ENCODE measurements around the gene HES3.
A peak's percentile ranks its signal among the peaks of the same experiment; 100 is the strongest.

The HES3 gene

GRCh38 chr1:6246497-6247467 lies 2.8 kb downstream of the HES3 start:
- peak; percentile 77 to 80 for DNase-seq (ENCODE audit: low read depth in 2 of 2)
- TF ChIP-seq CTCF (IDR thresholded peaks at IDR 0.05; ENCODE audit: low read depth, low read length): peak; percentile 91
- no peak overlapping the region for H3K4me3 ChIP-seq (replicated peaks in 1 of 2; ENCODE audit: low read depth in 2 of 2, low read length in 2 of 2)

GRCh38 chr1:6247651-6248050 lies 3.7 kb downstream of the HES3 start:
- DNase-seq (ENCODE audit: low read depth in 2 of 2): no peak
- TF ChIP-seq CTCF (IDR thresholded peaks at IDR 0.05; ENCODE audit: low read depth, low read length): no peak
- no peak overlapping the region for H3K4me3 ChIP-seq (replicated peaks in 1 of 2; ENCODE audit: low read depth in 2 of 2, low read length in 2 of 2)

DNA sequence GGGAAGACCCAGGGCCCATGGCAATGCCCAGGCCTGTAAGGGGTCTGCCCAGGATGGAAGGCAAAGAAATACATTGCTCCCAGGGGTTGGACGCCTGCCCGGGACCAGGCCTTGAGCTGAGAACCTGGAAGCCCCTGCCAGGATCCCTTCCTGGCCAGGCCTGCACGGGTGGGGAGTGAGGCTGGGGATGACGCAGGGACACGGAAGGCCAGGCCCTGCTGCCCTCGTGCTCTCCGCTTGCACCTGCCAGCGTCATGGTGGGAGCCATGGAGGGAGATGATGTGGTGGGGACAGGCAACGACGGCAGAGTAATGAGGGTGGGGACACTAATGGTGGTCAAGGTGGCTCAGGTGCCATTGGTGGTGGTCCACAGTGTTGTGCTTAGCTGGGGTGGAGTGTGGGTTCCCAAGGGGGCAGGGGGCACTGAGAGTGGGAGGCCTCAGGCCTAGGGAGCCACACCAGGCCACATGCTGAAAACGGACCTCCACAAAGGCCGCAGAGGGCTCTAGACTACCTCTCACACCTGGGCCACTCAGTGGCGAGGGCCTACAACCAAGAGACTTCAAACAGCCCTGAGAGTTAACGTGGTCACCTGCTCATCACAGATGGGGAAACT lies 4.3 kb downstream of the HES3 start:
- no peak overlapping the region for H3K4me3 ChIP-seq (replicated peaks in 1 of 2; ENCODE audit: low read depth in 2 of 2, low read length in 2 of 2)
- DNase-seq (ENCODE audit: low read depth in 2 of 2): no peak
- TF ChIP-seq CTCF (IDR thresholded peaks at IDR 0.05; ENCODE audit: low read depth, low read length): no peak

DNA sequence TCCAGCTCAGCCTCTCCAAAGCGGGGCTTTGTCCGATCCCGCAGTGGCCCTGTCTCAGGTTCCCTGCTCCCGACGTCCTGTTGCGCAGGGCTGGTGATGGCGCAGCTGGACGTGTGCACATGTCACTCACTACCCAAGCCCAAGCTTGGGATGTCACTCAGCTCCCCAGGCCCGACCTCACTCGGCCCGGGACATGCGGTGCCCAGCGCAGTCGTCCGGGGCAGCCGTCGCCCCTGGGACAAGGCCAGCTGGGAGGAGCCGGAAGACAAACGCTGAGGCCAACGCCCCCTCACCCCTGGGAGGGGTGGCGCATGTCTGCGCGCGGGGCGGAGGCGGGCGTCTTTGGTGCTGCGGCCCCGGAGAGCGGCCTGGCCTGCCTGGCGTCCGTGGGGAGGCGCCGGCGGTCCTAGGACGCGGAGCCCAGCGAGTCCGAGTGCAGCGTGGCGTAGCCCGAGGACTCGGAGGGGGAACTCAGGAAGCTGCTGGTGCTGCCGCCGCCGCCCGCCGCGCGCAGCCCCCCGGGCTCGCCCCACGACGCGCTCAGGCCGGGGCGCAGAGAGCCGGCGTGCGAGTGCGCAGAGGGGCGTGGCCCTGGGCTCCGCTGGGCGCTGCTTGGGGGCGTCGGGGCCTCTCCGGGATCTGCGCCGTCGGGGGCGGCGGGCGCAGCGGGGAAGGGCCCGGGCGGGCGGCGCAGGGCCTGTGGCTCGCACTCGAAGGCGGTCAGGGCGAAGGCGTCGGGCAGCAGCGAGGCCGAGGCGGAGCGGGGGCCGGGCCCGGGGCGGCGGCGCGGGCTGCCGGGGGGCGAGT lies 5.2 kb downstream of the HES3 start:
- no peak for TF ChIP-seq CTCF (IDR thresholded peaks at IDR 0.05; ENCODE audit: low read depth, low read length)
- no peak overlapping the region for H3K4me3 ChIP-seq (replicated peaks in 1 of 2; ENCODE audit: low read depth in 2 of 2, low read length in 2 of 2)
- no peak for DNase-seq (ENCODE audit: low read depth in 2 of 2)

DNA sequence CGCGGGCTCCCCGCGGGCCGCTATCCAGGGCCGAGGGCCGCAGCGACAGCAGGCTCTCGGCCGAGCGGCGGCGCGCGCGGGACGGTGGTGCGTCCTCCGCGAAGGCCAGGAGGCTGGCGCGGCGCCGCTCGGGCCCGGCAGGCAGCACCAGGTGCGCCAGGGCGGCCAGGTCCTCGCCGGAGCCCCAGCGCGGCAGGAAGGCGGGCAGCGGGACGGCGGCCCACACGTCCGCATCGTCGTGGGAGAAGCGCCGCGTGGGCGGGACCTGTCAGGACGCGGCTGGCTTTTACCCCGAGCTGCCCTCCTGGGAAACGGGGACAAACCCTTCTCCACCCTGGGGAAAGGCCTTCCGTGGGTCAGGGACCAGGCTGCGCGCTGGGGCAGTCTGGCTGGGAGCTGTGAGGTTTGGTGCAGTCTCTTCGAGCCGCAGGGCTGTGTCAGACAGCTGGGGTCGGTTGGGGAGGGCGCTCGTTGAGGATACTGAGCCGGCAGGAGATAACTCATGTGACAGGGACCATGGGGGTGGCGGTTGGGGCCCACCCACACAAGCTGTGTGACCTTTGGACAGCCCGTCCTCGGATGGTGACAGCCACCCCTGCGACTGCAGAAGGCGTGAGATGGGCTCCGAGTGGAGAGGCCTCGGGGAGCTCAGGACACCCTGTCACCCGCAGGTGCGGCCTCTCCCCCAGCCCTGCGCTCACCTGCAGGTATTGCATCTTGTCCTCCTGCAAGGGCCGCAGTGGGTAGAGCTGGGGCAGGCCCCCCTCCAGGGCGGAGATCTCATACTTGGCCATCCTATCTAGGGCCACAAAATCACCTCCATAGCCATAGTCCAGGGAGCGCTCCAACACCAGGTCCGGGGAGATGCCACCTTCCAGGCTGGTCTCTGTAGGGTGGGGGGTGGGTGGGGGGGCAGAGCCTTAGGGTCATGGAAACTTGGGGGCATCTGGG lies 6.0 kb downstream of the HES3 start:
- no peak overlapping the region for H3K4me3 ChIP-seq (replicated peaks in 1 of 2; ENCODE audit: low read depth in 2 of 2, low read length in 2 of 2)
- DNase-seq (ENCODE audit: low read depth in 2 of 2): no peak
- TF ChIP-seq CTCF (IDR thresholded peaks at IDR 0.05; ENCODE audit: low read depth, low read length): no peak

DNA sequence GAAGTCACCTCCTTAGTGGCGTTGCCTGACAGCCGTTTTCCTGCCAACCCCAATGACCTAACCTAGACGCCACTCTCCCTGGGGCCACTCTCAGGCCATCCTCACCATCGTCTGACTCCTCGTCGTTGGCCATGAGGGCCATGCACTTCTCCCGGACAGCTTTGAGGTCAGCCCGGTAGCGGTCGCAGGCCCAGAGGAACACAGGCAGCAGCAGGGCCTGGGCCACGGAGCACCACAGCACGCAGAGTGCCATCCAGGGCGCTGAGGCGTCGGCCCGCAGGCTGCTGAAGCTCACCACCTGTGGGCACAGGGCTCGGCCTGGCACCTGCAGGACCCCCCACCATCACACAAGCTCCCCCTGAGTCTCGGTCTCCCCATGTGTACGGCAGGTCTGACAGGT lies 7.3 kb downstream of the HES3 start:
- no peak for TF ChIP-seq CTCF (IDR thresholded peaks at IDR 0.05; ENCODE audit: low read depth, low read length)
- H3K4me3 ChIP-seq (replicated peaks in 1 of 2; ENCODE audit: low read depth in 2 of 2, low read length in 2 of 2): no peak overlapping the region
- DNase-seq (ENCODE audit: low read depth in 2 of 2): no peak

Data from cardiac fibroblast (primary cell).